Measurements from ENCODE around the gene NUBPL.
"Not testable (repeated sequence)": the region's sequence is repeated elsewhere in the genome, so short reads cannot be mapped to it uniquely, and the experiment has no call there.

NUBPL gene

DNA sequence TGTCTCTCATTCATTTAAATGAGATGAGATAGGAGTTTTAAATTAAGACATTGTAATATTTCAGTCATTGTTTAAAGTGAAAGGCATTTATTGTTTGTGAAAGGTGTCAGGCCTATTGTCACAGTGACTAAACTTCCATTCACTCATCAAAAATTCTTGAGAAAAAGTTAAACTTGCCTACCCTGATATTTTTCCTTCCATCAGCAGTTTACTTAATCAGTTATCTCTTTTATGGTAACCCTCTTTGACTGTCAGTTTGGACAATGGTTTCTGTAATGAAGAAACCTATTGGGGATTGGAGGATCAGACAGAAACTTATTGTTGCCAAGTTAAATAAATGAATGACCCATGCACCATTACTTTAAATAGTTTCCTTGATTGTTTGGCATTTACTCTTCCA, 241.6 kb downstream of the NUBPL start:
- no peak overlapping the region for H3K4me3 ChIP-seq (ENCODE audit: low read depth, low read length)
- TF ChIP-seq, protein P1, sequence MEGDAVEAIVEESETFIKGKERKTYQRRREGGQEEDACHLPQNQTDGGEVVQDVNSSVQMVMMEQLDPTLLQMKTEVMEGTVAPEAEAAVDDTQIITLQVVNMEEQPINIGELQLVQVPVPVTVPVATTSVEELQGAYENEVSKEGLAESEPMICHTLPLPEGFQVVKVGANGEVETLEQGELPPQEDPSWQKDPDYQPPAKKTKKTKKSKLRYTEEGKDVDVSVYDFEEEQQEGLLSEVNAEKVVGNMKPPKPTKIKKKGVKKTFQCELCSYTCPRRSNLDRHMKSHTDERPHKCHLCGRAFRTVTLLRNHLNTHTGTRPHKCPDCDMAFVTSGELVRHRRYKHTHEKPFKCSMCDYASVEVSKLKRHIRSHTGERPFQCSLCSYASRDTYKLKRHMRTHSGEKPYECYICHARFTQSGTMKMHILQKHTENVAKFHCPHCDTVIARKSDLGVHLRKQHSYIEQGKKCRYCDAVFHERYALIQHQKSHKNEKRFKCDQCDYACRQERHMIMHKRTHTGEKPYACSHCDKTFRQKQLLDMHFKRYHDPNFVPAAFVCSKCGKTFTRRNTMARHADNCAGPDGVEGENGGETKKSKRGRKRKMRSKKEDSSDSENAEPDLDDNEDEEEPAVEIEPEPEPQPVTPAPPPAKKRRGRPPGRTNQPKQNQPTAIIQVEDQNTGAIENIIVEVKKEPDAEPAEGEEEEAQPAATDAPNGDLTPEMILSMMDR (IDR thresholded peaks at IDR 0.05; ENCODE audit: low read depth, low read length), result no peak
- no peaks in the 10 kb centered on the region for H3K36me3 ChIP-seq
- H3K27me3 ChIP-seq (ENCODE audit: insufficient read depth, low read depth, severe bottlenecking), result no peaks in the 10 kb centered on the region
- DNase-seq, result no peak
- no peak overlapping the region for H3K27ac ChIP-seq
- H3K9me3 ChIP-seq (ENCODE audit: severe bottlenecking), result no peaks in the 10 kb centered on the region

DNA sequence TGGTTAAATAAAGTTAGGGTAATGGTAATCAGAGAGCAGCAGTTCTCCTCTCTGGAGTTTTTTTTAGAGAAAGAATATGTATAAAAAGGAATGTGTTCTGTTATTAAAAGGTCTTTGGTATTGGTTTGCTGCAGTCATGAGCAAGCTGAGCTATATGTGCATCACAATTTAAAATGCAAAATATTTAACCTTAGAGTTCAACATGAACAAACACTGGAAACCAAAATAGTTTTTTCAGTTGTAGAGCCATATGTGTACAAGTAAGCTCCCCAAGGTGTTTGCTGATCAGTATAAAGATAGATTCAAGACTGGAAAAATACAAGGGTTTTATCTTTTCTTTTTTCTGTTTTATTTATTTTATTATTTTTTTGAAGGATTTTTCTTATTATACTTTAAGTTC, 245.0 kb downstream of the NUBPL start:
- no peak overlapping the region for H3K4me3 ChIP-seq (ENCODE audit: low read depth, low read length)
- TF ChIP-seq, protein P1 (IDR thresholded peaks at IDR 0.05; ENCODE audit: low read depth, low read length), result no peak
- no peaks in the 10 kb centered on the region for H3K27me3 ChIP-seq (ENCODE audit: insufficient read depth, low read depth, severe bottlenecking)
- no peaks in the 10 kb centered on the region for H3K36me3 ChIP-seq
- no peaks in the 10 kb centered on the region for H3K9me3 ChIP-seq (ENCODE audit: severe bottlenecking)
- DNase-seq, result no peak
- no peak overlapping the region for H3K27ac ChIP-seq

DNA sequence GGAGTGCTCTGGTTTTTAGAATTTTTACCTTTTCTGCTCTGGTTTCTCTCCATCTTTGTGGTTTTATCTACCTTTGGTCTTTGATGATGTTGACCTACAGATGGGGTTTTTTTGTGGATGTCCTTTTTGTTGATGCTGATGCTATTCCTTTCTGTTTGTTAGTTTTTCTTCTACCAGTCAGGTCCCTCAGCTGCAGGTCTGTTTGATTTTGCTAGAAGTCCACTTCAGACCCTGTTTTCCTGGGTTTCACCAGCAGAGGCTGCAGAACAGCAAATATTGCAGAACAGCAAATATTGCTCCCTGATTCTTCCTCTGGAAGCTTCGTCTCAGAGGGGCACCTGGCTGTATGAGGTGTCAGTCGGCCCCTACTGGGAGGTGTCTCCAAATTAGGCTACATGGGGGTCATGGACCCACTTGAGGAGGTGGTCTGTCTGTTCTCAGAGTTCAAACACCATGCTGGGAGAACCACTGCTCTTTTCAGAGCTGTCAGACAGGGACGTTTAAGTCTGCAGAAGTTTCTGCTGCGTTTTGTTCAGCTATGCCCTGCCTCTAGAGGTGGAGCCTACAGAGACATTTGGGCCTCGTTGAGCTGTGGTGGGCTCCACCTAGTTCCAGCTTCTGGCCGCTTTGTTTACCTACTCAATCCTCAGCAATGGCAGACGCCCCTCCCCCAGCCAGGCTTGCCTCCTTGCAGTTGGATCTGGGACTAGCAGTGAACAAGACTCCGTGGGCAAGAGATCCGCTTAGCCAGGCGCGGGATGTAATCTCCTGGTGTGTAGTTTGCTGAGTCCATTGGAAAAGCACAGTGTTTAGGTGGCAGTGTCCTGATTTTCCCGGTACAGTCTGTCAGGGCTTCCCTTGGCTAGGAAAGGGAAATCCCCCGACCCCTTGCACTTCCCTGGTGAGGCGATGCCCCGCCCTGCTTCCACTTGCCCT, 250.8 kb downstream of the NUBPL start:
- H3K27ac ChIP-seq; H3K4me3 ChIP-seq (ENCODE audit: low read depth, low read length); H3K27me3 ChIP-seq (ENCODE audit: insufficient read depth, low read depth, severe bottlenecking); H3K36me3 ChIP-seq; H3K9me3 ChIP-seq (ENCODE audit: severe bottlenecking): not testable (repeated sequence)
- DNase-seq, result peak; percentile 45

DNA sequence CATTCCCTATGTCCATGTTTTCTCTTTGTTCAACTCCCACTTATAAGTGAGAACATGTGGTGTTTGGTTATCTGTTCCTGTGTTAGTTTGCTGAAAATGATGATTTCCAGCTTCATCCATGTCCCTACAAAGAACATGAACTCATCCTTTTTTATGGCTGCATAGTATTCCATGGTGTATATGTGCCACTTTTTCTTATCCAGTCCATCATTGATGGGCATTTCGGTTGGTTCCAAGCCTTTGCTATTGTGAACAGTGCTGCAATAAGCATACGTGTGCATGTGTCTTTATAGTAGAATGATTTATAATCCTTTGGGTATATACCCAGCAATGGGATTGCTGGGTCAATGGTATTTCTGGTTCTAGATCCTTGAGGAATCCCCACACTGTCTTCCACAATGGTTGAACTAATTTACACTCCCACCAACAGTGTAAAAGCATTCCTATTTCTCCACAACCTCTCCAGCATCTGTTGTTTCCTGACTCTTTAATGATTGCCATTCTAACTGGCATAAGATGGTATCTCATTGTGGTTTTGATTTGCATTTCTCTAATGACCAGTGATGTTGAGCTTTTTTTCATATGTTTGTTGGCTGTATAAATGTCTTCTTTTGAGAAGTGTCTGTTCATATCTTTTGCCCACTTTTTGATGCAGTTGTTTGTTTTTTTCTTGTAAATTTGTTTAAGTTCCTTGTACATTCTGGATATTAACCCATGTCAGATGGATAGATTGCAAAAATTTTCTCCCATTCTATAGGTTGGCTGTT, 252.7 kb downstream of the NUBPL start:
- not testable (repeated sequence) for H3K27ac ChIP-seq; H3K36me3 ChIP-seq; H3K27me3 ChIP-seq (ENCODE audit: insufficient read depth, low read depth, severe bottlenecking); H3K9me3 ChIP-seq (ENCODE audit: severe bottlenecking); DNase-seq; H3K4me3 ChIP-seq (ENCODE audit: low read depth, low read length)

DNA sequence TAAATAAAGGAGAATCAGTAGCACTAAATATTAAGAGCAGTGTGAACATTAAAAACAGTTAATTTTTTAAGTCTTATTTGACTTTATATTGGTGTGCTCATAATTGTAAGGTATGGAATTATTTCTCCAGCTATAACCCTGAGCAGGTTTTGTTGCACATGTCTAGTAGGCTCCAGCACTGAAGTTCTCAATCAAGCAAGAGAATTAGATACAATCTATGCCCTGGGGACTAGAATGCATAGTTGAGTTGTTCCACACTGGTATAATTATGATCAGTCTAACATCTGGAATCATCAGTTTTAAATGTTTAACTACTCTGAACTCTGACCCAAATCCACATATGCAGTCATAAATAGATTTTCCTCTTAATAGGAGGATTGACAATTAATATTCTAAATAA, 258.1 kb downstream of the NUBPL start:
- H3K36me3 ChIP-seq, result no peaks in the 10 kb centered on the region
- TF ChIP-seq, protein P1 (IDR thresholded peaks at IDR 0.05; ENCODE audit: low read depth, low read length), result no peak
- H3K4me3 ChIP-seq (ENCODE audit: low read depth, low read length), result no peak overlapping the region
- no peak overlapping the region for H3K27ac ChIP-seq
- no peak for DNase-seq
- no peaks in the 10 kb centered on the region for H3K9me3 ChIP-seq (ENCODE audit: severe bottlenecking)
- no peaks in the 10 kb centered on the region for H3K27me3 ChIP-seq (ENCODE audit: insufficient read depth, low read depth, severe bottlenecking)

DNA sequence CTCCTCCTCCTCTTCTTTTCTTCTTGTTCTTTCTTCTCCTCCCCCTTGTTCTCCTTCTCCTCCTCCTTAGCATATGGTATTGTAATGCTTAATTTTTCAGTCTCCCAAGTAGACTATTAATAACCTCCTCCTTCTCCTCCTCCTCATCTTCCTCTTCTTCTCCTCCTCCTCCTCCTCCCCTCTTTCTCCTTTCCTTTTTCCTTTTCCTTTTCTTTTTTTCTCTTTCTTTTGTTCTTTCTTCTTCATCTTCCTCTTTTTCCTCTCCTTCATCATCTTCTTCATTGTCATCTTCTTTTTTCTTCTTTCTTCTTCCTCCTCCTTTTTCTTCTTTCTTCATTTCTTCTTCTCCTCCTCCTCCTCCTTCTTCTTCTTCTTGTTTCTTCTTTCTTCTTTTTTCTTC, 264.3 kb downstream of the NUBPL start:
- Histone ChIP-seq H3K27me3 (ENCODE audit: insufficient read depth, low read depth, severe bottlenecking) (no peaks in the 10 kb centered on the region), H3K4me3 (ENCODE audit: low read depth, low read length) (no peak overlapping the region), H3K36me3 (no peaks in the 10 kb centered on the region), H3K9me3 (ENCODE audit: severe bottlenecking) (no peaks in the 10 kb centered on the region), H3K27ac (no peak overlapping the region)
- no peak for DNase-seq
- TF ChIP-seq, protein P1 (IDR thresholded peaks at IDR 0.05; ENCODE audit: low read depth, low read length), result no peak
